MCF 10A (cell line): ENCODE measurements around the gene ZNF384. TPM values are rescaled to one million over a fixed set of nuclear protein-coding genes. Genes with fewer than 3 reads are reported as not detected.

Source experiments
- BruUV-seq: library from RNA; stranded (reverse); fragments of 400-500 nt; replicated peaks from 2 replicates; lab custom pipeline; 2021; lab: Mats Ljungman, UMichigan
- CTCF ChIA-PET: fragments of 300-600 bp; sonication (Branson Sonifier 250); formaldehyde crosslinking; extraction: SDS; loops from one replicate; lab custom pipeline; 2021; ENCODE audit warnings: antibody characterized with exemption, inconsistent platforms; lab: Yijun Ruan, JAX
- POLR2A ChIA-PET: fragments of 300-600, 350-650 bp; sonication (Branson Sonifier 250); formaldehyde crosslinking; extraction: SDS; loops from one replicate; lab custom pipeline; 2020; ENCODE audit warnings: antibody characterized with exemption, inconsistent platforms; lab: Yijun Ruan, JAX
- DNase-seq: peaks from one replicate; pipeline ENCODE4 v3.0.0-alpha.2; 2018; ENCODE audit not compliant: unreplicated experiment
- H3K27ac Mint-ChIP-seq: one replicate; pipeline ENCODE4 v1.8.0; 2022; ENCODE audit warnings: mild to moderate bottlenecking, low read depth, mixed read lengths; ENCODE audit not compliant: unreplicated experiment
- H3K27me3 Mint-ChIP-seq: one replicate; pipeline ENCODE4 v1.8.0; 2022; ENCODE audit warnings: mixed read lengths; ENCODE audit not compliant: insufficient read depth, unreplicated experiment
- H3K36me3 Mint-ChIP-seq: one replicate; pipeline ENCODE4 v1.8.0; 2022; ENCODE audit warnings: mild to moderate bottlenecking, moderate library complexity, mixed read lengths; ENCODE audit not compliant: insufficient read depth, unreplicated experiment
- H3K4me1 Mint-ChIP-seq: one replicate; pipeline ENCODE4 v1.8.0; 2022; ENCODE audit warnings: mixed read lengths; ENCODE audit not compliant: insufficient read depth, unreplicated experiment
- H3K4me3 Mint-ChIP-seq: one replicate; pipeline ENCODE4 v1.8.0; 2022; ENCODE audit warnings: mild to moderate bottlenecking, moderate library complexity, mixed read lengths; ENCODE audit not compliant: unreplicated experiment
- H3K9me3 Mint-ChIP-seq: one replicate; pipeline ENCODE4 v1.8.0; 2022; ENCODE audit warnings: mixed read lengths; ENCODE audit not compliant: unreplicated experiment
- intact Hi-C: fragments of 100-400 bp; cut with micrococcal nuclease; formaldehyde crosslinking; loops from 2 replicates; pipeline ENCODE4 v1.14.1; 2022
- total RNA-seq: library from RNA; stranded (reverse); gene quantifications from 2 replicates; pipeline ENCODE4 v1.2.3, GENCODE V29; 2022
- TF ChIP-seq, protein P1 (sequence below): fragments of 200-600 bp; IDR thresholded peaks from one replicate; pipeline ENCODE4 v1.8.0; 2022; ENCODE audit warnings: antibody characterized with exemption, mild to moderate bottlenecking; ENCODE audit not compliant: unreplicated experiment

Gene ZNF384
- total RNA-seq, 1 experiment from 2014 or later = 62.8 TPM

GRCh38 chr12:6696690-6697583 is 7.8 kb upstream of the ZNF384 start:
- Mint-ChIP-seq H3K36me3 (no peaks in the 10 kb centered on the region), H3K4me1 (peaks cover 8% of the 10 kb centered on the region), H3K9me3 (no peaks in the 10 kb centered on the region), H3K27me3 (peaks cover 52% of the 10 kb centered on the region), H3K4me3 (no peak overlapping the region), H3K27ac (no peak overlapping the region)
- TF ChIP-seq, protein P1, sequence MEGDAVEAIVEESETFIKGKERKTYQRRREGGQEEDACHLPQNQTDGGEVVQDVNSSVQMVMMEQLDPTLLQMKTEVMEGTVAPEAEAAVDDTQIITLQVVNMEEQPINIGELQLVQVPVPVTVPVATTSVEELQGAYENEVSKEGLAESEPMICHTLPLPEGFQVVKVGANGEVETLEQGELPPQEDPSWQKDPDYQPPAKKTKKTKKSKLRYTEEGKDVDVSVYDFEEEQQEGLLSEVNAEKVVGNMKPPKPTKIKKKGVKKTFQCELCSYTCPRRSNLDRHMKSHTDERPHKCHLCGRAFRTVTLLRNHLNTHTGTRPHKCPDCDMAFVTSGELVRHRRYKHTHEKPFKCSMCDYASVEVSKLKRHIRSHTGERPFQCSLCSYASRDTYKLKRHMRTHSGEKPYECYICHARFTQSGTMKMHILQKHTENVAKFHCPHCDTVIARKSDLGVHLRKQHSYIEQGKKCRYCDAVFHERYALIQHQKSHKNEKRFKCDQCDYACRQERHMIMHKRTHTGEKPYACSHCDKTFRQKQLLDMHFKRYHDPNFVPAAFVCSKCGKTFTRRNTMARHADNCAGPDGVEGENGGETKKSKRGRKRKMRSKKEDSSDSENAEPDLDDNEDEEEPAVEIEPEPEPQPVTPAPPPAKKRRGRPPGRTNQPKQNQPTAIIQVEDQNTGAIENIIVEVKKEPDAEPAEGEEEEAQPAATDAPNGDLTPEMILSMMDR = no peak
- DNase-seq = no peak
- BruUV-seq = no TSS peak
- CTCF ChIA-PET = interaction anchor here (0.6 to 1.3 kb wide), 4 partner anchors 12 to 124 kb away, joined by 3 to 4 read pairs (median 3); no protein-coding TSS in a partner anchor
- POLR2A ChIA-PET = interaction anchor here (0.7 to 1.3 kb wide), 3 partner anchors 27 to 605 kb away, joined by 3 to 9 read pairs (median 3); partner anchors contain the start of gene COPS7A
- intact Hi-C loops = loop anchor here (2.0 to 5.0 kb wide), 2 partner anchors 135 to 274 kb away; no protein-coding TSS in a partner anchor

- Mint-ChIP-seq H3K36me3 (no peaks in the 10 kb centered on the region), H3K9me3 (no peaks in the 10 kb centered on the region), H3K4me1 (peaks cover 8% of the 10 kb centered on the region), H3K4me3 (no peak overlapping the region), H3K27ac (no peak overlapping the region), H3K27me3 (peaks cover 37% of the 10 kb centered on the region)
- POLR2A ChIA-PET = interaction anchor here (0.9 to 1.3 kb wide), 3 partner anchors 10 to 28 kb away, joined by 3 to 9 read pairs (median 5); partner anchors contain the start of gene COPS7A
- BruUV-seq = no TSS peak
- TF ChIP-seq, protein P1 = no peak
- CTCF ChIA-PET = interaction anchor here (0.6 to 1.3 kb wide), 4 partner anchors 11 to 88 kb away, joined by 3 read pairs; no protein-coding TSS in a partner anchor
- no peak for DNase-seq
- intact Hi-C loops = loop anchor here (2.0 to 5.0 kb wide), 2 partner anchors 133 to 273 kb away; no protein-coding TSS in a partner anchor
Observed at GRCh38 chr12:6695313-6696045, 6.3 kb upstream of the ZNF384 start.

DNA sequence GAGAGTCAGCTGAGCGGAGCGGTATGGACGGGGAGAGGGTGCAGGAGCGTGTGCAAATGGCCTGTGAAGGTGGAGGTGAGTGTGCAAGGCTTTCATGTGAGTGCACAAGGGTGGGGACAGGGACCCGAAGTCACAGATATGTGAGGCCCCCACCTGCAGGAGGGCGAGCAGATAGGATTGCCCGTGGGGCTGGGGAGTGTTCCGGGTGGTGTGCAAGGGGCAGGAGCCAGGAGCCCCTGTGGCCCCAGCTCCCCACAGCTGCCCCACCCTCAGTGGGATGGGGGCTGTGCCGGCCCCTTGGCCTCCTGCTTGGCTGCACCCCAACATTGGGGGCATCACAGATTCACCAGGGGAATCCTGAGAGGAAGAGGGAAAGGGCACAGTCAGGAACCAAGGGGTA is 5.5 kb upstream of the ZNF384 start:
- no peak overlapping the region for H3K4me3 Mint-ChIP-seq
- H3K27me3 Mint-ChIP-seq = peaks cover 30% of the 10 kb centered on the region
- BruUV-seq = no TSS peak
- H3K4me1 Mint-ChIP-seq = peaks cover 7% of the 10 kb centered on the region
- no peak overlapping the region for H3K27ac Mint-ChIP-seq
- TF ChIP-seq, protein P1 = no peak
- CTCF ChIA-PET = no interaction called here
- no peak for DNase-seq
- no peaks in the 10 kb centered on the region for H3K9me3 Mint-ChIP-seq
- POLR2A ChIA-PET = no interaction called here
- H3K36me3 Mint-ChIP-seq = peaks cover 2% of the 10 kb centered on the region
- intact Hi-C loops = loop anchor here (5.0 kb wide), 1 partner anchor 132 kb away; no protein-coding TSS in a partner anchor
